Right forelimb (tissue), 1 donor: Measurements from ENCODE around the gene VIL1.

Source experiments
- DNase-seq: peaks from one replicate; pipeline ENCODE4 v3.0.0-alpha.2; 2018

VIL1 gene

DNA sequence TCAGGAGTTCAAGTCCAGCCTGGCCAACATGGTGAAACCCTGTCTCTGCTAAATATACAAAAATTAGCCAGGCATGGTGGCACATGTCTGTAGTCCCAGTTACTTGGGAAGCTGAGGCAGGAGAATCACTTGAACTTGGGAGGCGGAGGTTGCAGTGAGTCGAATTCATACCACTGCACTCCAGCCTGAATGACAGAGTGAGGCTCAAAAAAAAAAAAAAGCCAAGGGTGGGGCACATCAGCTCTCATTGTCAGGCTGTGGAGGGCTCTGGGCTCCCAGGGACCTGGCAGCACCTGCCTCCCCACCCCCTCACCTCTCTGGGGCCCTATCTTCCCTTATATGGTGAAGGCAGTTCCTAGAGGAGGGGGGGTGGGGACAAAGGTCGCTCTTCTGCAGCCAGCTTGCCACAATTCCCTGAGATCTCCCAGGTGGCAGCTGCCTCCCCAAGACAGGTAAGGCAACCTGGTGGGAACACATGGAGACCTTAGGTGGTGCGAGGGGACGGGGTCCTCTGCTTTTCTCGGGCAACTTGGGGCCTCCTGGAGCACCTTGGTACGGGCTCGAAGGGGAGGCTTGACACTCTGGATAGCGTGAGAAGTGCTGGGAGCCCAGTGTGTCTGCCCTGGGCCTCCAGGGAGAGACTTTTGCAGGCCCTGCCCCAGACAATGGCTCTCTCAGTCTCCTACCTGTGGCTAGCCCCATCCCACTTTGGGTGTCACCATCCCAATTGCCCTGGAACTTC, at the start of gene VIL1:
Gene VIL1, plus strand, starts transcription at position 407 of the 742 bp plus-strand sequence. CDS start 4,656 bp downstream, outside the sequence.
- DNase-seq: no peak

DNA sequence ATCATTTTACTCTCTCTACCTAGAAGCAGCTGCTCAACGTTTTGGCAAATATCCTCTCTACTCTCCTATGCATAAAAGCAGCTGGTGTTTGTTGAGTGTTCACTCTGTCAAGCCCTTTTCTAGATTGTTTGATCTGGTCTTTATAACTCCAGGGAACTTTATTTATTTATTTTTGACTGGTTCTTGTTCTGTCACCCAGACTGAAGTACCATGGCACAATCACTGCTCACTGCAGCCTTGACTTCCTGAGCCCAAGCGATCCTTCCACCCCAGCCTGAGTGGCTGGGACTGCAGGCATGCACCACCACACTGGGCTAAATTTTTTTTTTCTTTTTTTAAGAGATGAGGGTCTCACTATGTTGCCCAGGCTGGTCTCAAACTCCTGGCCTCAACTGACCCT, 49.6 kb upstream of the VIL1 start:
- DNase-seq: no peak

DNA sequence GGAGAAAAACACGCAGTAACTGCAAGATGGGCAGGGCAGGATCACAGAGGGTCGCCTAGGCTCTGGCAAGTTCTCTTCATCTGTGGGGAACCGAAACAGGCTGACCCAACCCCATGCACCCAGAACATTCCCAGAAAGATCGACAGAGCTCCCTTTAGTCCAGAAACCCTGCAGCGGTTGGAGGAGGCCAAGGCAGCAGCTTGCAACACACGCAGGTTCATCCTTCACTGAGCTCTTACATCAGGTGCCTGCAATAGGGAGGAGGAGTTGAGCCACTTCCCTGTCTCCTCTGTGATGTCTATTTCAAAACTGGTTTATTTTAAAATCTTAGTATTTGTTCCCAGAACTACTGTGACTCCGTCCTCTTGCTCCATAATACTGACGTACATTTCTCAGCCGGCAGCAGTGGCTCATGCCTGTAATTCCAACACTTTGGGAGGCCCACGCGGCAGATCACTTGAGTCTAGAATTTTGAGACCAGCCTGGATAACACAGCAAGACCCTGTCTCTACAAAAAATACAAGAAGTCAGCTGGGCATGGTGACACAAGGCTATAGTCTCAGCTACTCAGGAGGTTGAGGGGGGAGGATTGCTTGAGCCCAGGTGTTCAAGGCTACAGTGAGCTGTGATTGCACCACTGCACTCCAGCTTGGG, 48.4 kb upstream of the VIL1 start:
- no peak for DNase-seq

GRCh38 chr2:218371983-218372350, 47.0 kb upstream of the VIL1 start:
- no peak for DNase-seq

GRCh38 chr2:218374795-218375194, 44.1 kb upstream of the VIL1 start:
- DNase-seq: no peak

DNA sequence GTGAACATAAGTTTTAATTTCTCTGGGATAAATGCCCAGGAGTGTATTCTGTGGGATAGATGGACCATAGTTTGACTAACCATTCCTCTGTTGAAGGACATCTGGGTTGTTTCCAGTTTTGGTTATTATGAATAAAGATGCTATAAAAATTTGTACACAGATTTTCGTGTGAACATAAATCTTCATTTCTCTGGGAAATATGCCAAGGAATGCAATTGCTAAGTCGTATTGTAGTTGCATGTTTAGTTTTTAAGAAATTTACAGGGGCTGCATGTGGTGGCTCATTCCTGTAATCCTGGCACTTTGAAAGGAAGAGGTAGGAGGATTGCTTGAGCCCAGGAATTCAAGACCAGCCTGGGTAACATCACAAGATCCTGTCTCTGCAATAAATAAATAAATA, 43.7 kb upstream of the VIL1 start:
- DNase-seq: no peak

DNA sequence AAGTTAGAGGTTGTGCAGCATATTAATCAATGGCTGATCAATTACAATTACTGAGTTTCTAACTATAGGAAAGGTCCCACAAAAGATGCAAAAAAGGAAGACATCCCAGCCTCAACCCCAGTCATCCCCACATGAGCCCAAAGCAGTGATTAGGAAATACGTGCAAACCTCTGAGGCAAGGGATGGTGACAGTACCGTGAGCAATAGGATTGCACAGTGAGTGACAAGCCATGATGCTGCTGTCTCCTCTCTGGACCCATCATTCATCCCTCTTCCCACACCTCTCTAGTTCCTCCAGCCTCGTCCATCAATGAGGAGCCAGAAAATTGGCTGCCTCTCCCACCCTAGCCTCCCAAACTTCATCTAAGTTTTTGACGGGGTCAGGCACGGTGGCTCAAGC, 40.9 kb upstream of the VIL1 start:
- no peak for DNase-seq

- no peak for DNase-seq
Observed at GRCh38 chr2:218381916-218382366, 37.0 kb upstream of the VIL1 start, which contains the start of gene SLC11A1. Gene SLC11A1 (plus strand): TSS chr2:218382273. CDS start chr2:218382369, 96 bp downstream.

DNA sequence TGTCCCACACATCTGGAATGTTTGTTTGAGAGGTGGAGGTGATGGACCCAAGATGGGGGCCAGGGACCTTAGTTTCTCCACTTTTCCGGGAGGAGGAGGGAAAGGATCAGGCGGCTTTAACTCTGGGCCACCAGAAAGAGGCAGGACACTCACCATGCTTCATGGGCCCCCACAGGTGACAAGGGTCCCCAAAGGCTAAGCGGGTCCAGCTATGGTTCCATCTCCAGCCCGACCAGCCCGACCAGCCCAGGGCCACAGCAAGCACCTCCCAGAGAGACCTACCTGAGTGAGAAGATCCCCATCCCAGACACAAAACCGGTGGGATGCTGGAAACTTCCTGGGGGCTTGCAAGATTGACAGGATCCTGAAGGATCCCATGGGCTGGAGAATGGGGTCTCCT, 36.1 kb upstream of the VIL1 start:
- DNase-seq: no peak

GRCh38 chr2:218383892-218384519, 34.9 kb upstream of the VIL1 start:
- DNase-seq: no peak

- DNase-seq: no peak
Observed at GRCh38 chr2:218384975-218385374, 33.9 kb upstream of the VIL1 start.

GRCh38 chr2:218386505-218387368, 32.2 kb upstream of the VIL1 start:
- no peak for DNase-seq

DNA sequence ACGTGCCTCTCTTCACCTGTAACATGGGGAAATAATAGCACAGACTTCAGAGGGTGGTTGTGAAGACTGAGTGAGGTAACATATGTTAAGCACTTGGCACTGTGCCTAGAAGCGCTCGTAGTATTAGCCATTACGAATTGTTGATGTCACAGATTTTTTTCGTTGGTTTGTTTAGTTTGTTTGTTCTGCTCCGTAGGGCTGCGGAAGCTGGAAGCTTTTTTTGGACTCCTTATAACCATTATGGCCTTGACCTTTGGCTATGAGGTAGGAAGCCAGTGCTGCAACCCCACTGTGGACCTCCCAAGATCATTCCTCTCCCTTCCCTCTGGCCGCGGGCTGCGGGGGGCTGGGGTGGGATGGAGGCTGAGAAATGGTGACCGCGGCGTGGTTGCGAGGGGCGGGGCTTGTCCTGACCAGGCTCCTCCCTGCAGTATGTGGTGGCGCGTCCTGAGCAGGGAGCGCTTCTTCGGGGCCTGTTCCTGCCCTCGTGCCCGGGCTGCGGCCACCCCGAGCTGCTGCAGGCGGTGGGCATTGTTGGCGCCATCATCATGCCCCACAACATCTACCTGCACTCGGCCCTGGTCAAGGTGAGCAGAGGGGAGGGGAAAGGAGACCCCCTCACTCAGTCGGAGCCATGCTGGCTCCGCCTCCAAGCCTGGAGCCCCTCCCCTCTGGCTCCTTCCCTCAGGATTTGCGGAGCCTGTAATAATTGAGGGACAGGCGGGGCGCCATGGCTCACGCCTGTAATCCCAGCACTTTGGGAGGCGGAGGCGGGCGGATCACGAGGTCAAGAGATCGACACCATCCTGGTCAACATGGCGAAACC, 31.3 kb upstream of the VIL1 start:
- peak; percentile 72 for DNase-seq

GRCh38 chr2:218389333-218390150, 29.4 kb upstream of the VIL1 start:
- no peak for DNase-seq

- no peak for DNase-seq
Observed at GRCh38 chr2:218391202-218391601, 27.7 kb upstream of the VIL1 start.

GRCh38 chr2:218392459-218392858, 26.5 kb upstream of the VIL1 start:
- DNase-seq: no peak

DNA sequence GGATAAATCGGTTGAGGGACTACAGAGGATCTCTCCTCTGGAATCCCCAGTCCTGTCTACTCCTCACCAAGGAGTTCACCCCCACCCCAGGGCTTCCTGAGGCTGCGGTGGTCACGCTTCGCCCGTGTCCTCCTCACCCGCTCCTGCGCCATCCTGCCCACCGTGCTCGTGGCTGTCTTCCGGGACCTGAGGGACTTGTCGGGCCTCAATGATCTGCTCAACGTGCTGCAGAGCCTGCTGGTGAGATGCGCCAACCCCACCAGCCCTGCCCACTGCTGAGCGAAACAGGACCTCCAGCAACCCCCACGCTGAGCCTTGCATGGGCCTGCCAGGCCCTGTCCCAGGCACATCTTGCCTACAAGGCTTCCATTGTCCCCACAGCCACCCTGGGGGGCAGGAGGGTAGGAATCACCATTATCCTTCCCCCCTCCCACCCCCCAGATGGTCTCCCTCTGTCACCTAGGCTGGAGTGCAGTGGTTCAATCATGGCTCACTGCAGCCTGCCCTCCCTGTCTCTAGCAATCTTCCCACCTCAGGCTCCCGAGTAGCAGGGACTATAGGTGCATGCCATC, 25.9 kb upstream of the VIL1 start:
- DNase-seq: no peak

DNA sequence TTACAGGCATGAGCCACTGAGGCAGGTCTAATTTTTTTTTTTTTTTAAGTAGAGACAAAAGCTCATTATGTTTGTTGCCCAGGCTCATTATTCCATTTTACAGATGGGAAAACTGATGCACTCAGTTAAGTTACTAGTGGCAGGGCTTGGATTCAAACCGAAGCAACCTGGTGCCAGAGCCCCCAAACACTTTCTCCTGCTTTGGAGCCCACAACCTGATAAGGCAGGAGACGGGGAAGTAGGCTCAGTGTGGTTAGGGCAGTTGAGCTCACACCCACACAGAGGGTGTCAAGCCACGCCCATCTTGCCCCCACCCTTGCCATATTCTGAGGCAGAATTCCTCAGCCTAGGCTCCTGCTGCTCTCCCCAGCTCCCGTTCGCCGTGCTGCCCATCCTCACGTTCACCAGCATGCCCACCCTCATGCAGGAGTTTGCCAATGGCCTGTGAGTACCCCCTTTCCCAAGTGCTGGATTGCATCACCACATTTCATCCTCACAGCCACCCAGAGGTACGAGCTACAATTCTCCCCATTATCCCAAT, 25.1 kb upstream of the VIL1 start:
- no peak for DNase-seq

GRCh38 chr2:218394298-218395089, 24.4 kb upstream of the VIL1 start:
- no peak for DNase-seq

GRCh38 chr2:218395090-218395444, 23.9 kb upstream of the VIL1 start:
- DNase-seq: no peak
